CD4-positive, alpha-beta T cell (primary cell): ENCODE data around the gene VTI1A. TPM values are rescaled to one million over a fixed set of nuclear protein-coding genes. Genes with fewer than 3 reads are reported as not detected.

ENCODE experiments used
- ATAC-seq: fragments of 200-7000 bp; cut with Tn5 transposase; one replicate; pipeline ENCODE4 v1.10.0; 2022; ENCODE audit warnings: mild to moderate bottlenecking; ENCODE audit not compliant: poor library complexity
- CTCF ChIA-PET: fragments of 350-600 bp; sonication (Branson Sonifier 250); formaldehyde crosslinking; loops from one replicate; lab custom pipeline; 2021; ENCODE audit warnings: antibody characterized with exemption, inconsistent platforms; lab: Charles Lee
- POLR2A ChIA-PET: fragments of 350-600 bp; sonication (Branson Sonifier 250); formaldehyde crosslinking; loops from one replicate; lab custom pipeline; 2021; ENCODE audit warnings: antibody characterized with exemption, inconsistent platforms; lab: Charles Lee
- DNase-seq, 14 experiments: peaks; one replicate each; pipeline ENCODE4 v3.0.0-alpha.2; 2013 to 2020; ENCODE audit warnings: mixed read lengths in 2 of 14
- H3K27ac ChIP-seq, 2 donors: one replicate each; pipeline versions ENCODE4 v1.5.1 to v1.7.0; 2013; ENCODE audit warnings: low read length in 2 of 2, low read depth in 1 of 2, mild to moderate bottlenecking in 1 of 2
- H3K27me3 ChIP-seq, 2 experiments: 1 replicate in 1 of 2; 2 replicates in 1 of 2; pipeline versions ENCODE4 v1.6.1 to v1.7.0; 2013; ENCODE audit warnings: low read length in 2 of 2, control low read depth in 1 of 2, mild to moderate bottlenecking in 1 of 2, moderate library complexity in 1 of 2; ENCODE audit not compliant: insufficient read depth in 2 of 2, control insufficient read depth in 1 of 2
- H3K36me3 ChIP-seq: one replicate; pipeline ENCODE4 v1.6.1; 2013; ENCODE audit warnings: low read length, control low read depth; ENCODE audit not compliant: insufficient read depth
- H3K4me1 ChIP-seq: one replicate; pipeline ENCODE4 v1.6.1; 2013; ENCODE audit warnings: low read length, control low read depth; ENCODE audit not compliant: insufficient read depth
- H3K4me3 ChIP-seq: one replicate; pipeline ENCODE4 v1.5.1; 2013; ENCODE audit warnings: mild to moderate bottlenecking, low read length, moderate library complexity
- H3K9me3 ChIP-seq, 2 experiments: 1 replicate in 1 of 2; 2 replicates in 1 of 2; pipeline versions ENCODE4 v1.6.1 to v1.7.0; 2013; ENCODE audit warnings: low read length in 2 of 2, mild to moderate bottlenecking in 2 of 2, control low read depth in 1 of 2, moderate library complexity in 1 of 2; ENCODE audit not compliant: control insufficient read depth in 1 of 2, insufficient read depth in 1 of 2
- H3K27ac Mint-ChIP-seq: one replicate; pipeline ENCODE4 v1.8.0; 2020; ENCODE audit warnings: mixed read lengths
- H3K27me3 Mint-ChIP-seq: one replicate; pipeline ENCODE4 v1.8.0; 2021; ENCODE audit warnings: mixed read lengths
- H3K36me3 Mint-ChIP-seq: one replicate; pipeline ENCODE4 v1.8.0; 2021; ENCODE audit warnings: low read depth, mixed read lengths
- H3K4me1 Mint-ChIP-seq: one replicate; pipeline ENCODE4 v1.8.0; 2021; ENCODE audit warnings: low read depth, mixed read lengths
- H3K4me3 Mint-ChIP-seq: one replicate; pipeline ENCODE4 v1.8.0; 2020; ENCODE audit warnings: mild to moderate bottlenecking, mixed read lengths
- H3K9me3 Mint-ChIP-seq: one replicate; pipeline ENCODE4 v1.8.0; 2020; ENCODE audit warnings: mixed read lengths
- intact Hi-C, 2 experiments: fragments of 100-400 bp; cut with DNase I in 1 of 2; cut with micrococcal nuclease in 1 of 2; formaldehyde crosslinking; loops; one replicate each; pipeline versions ENCODE4 v1.15.1 to v1.9.0; 2023 to 2025; cut with DNase I, micrococcal nuclease
- total RNA-seq, 174 experiments: library from RNA in 2 of 174; stranded (reverse) in 2 of 174; gene quantifications; one replicate each; pipeline ENCODE4 v1.2.3 and lab custom pipeline; 2021 to 2026
- TF ChIP-seq, protein P1 (sequence below): fragments of 200-600 bp; IDR thresholded peaks from one replicate; pipeline ENCODE4 v1.8.0; 2022; ENCODE audit warnings: antibody characterized with exemption, mild to moderate bottlenecking

The VTI1A gene
- total RNA-seq, 2 experiments from 2014 or later, result 54.5 to 56.5 TPM

DNA sequence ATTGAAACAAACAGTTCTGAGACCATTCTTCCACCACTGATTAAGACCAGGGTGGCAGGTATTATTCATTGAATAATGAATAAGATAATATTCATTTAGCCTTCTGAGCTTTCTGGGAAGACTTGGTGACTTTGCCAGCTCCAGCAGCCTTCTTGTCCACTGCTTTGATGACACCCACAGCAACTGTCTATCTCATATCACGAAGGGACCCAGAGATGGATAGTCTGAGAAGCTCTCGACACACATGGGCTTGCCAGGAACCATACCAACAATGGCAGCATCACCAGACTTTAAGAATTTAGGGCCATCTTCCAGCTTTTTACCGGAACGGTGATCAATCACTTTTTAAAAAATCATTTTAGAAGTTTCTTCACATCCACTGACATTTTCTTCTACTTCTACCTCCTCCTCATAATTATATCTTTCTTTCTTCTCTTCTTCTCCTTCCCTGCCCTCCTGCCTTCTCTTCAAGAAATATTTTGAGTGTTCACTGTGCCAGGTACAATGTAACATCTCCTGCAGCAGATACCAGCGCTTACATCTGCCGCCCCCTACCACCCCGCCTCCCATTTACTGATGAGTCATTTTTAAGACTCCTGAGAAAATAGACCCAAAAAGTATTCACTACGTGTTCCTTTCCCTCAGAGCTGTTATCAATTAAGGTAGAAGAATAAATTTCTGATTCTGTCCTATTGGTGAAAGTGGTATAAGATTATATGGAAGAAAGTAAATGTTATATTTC, 101.7 kb downstream of the VTI1A start:
- intact Hi-C loops, result no loop called here
- CTCF ChIA-PET, result interaction anchor here (0.7 kb wide), 1 partner anchor 16 kb away, joined by 3 read pairs; no protein-coding TSS in a partner anchor
- H3K27ac Mint-ChIP-seq, result no peak overlapping the region

DNA sequence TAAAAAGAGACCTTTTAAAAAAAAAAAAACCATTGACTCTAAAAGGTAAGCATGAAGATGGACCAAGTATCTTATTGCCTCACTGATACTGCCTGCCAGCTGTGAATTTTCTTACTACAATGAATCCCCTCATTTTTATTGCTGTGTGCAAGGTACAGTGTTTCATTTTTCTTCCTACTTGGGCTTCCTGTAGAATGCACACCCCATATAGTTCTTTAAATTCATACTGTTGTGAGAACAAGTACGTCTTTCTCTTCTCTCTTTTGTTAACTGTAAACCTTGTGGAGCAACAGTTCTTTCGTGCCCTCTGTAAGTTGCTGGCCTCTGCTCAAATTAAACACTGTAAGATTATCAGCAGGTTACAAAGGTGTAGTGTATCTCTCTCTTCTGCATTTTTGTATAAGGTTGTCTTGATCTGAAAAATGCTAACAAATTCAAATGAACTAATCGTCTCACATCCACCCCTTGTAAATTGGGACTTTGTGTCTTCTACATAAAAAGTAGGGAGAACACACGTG, 105.6 kb downstream of the VTI1A start:
- Mint-ChIP-seq H3K27ac (no peak overlapping the region), H3K4me3 (no peak overlapping the region), H3K4me1 (peaks cover 5% of the 10 kb centered on the region), H3K36me3 (peaks cover 19% of the 10 kb centered on the region), H3K9me3 (no peaks in the 10 kb centered on the region), H3K27me3 (no peaks in the 10 kb centered on the region)
- H3K27me3 ChIP-seq, result no peaks in the 10 kb centered on the region
- TF ChIP-seq, protein P1, sequence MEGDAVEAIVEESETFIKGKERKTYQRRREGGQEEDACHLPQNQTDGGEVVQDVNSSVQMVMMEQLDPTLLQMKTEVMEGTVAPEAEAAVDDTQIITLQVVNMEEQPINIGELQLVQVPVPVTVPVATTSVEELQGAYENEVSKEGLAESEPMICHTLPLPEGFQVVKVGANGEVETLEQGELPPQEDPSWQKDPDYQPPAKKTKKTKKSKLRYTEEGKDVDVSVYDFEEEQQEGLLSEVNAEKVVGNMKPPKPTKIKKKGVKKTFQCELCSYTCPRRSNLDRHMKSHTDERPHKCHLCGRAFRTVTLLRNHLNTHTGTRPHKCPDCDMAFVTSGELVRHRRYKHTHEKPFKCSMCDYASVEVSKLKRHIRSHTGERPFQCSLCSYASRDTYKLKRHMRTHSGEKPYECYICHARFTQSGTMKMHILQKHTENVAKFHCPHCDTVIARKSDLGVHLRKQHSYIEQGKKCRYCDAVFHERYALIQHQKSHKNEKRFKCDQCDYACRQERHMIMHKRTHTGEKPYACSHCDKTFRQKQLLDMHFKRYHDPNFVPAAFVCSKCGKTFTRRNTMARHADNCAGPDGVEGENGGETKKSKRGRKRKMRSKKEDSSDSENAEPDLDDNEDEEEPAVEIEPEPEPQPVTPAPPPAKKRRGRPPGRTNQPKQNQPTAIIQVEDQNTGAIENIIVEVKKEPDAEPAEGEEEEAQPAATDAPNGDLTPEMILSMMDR, result no peak
- no peak for DNase-seq
- H3K36me3 ChIP-seq, result peaks cover 2% of the 10 kb centered on the region
- H3K4me1 ChIP-seq, result no peaks in the 10 kb centered on the region
- ChIA-PET CTCF (no interaction called here), POLR2A (no interaction called here)
- no peak overlapping the region for H3K27ac ChIP-seq
- H3K9me3 ChIP-seq, result no peaks in the 10 kb centered on the region
- intact Hi-C loops, result no loop called here
- no peak overlapping the region for H3K4me3 ChIP-seq
- ATAC-seq, result no peak

More for the DNA sequence above, 101.7 kb downstream of the VTI1A start:
- Mint-ChIP-seq H3K36me3 (peaks cover 39% of the 10 kb centered on the region), H3K9me3 (no peaks in the 10 kb centered on the region), H3K4me1 (no peaks in the 10 kb centered on the region), H3K4me3 (no peak overlapping the region), H3K27me3 (no peaks in the 10 kb centered on the region)
- Histone ChIP-seq H3K4me1 (no peaks in the 10 kb centered on the region), H3K9me3 (no peaks in the 10 kb centered on the region), H3K27ac (no peak overlapping the region), H3K36me3 (peaks cover 2% of the 10 kb centered on the region), H3K4me3 (no peak overlapping the region), H3K27me3 (no peaks in the 10 kb centered on the region)
- POLR2A ChIA-PET, result no interaction called here
- DNase-seq, result no peak
- TF ChIP-seq, protein P1, result no peak
- no peak for ATAC-seq

DNA sequence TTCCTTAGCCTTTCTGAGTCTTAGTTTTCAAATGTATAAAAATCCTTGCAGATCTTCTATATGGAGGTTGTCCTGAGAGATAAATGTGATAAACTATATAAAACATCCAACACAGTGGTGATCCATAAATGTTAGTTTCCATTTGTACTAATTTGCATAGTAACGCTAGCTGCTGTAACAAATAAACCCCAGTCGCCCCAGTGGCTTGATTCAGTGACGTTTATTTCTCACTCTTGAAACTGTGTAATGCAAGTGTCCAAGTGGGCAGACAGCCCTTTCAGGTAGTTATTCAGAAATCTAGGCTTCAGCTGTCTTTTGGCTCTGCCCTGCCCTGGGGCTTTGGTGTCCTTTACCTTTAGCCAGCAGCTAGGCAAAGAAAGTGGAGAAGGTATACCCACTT, 106.3 kb downstream of the VTI1A start:
- Mint-ChIP-seq H3K36me3 (peaks cover 19% of the 10 kb centered on the region), H3K27me3 (no peaks in the 10 kb centered on the region), H3K4me1 (peaks cover 10% of the 10 kb centered on the region), H3K9me3 (no peaks in the 10 kb centered on the region), H3K27ac (no peak overlapping the region), H3K4me3 (no peak overlapping the region)
- Histone ChIP-seq H3K4me1 (no peaks in the 10 kb centered on the region), H3K4me3 (no peak overlapping the region), H3K27me3 (no peaks in the 10 kb centered on the region), H3K36me3 (peaks cover 2% of the 10 kb centered on the region), H3K9me3 (no peaks in the 10 kb centered on the region), H3K27ac (no peak overlapping the region)
- TF ChIP-seq, protein P1, result no peak
- ATAC-seq (no peak), DNase-seq (no peak)
- intact Hi-C loops, result no loop called here
- POLR2A ChIA-PET, result no interaction called here
- CTCF ChIA-PET, result no interaction called here
